Non-pigmented ciliary epithelial cell (primary cell): ENCODE results near the gene ATP5PO.
"Not testable (repeated sequence)": the region's sequence is repeated elsewhere in the genome, so short reads cannot be mapped to it uniquely, and the experiment has no call there.

Experiments
- DNase-seq: peaks from one replicate; pipeline ENCODE4 v3.0.0-alpha.2; 2010; ENCODE audit warnings: low read depth

The ATP5PO gene

DNA sequence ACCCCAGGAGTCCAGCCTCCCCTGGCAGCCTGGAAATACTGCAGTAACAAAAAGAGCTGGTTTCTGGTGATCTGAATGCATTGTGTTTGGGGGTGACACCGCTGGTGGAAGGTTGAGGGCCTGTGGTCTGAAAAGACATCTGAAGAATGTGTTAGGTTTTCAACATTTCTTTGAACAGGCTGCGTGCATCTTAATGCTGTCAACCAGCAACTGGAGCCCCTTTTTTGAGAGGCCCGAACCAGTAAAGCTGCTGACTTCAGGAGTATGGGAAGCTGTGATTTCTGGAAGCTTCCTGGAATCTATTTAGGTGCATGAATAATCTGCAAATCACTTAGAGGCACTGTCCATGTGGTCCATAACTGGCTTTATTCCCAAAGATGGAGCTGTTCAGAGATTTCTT lies 17.0 kb downstream of the ATP5PO start:
- DNase-seq: peak; percentile 31

DNA sequence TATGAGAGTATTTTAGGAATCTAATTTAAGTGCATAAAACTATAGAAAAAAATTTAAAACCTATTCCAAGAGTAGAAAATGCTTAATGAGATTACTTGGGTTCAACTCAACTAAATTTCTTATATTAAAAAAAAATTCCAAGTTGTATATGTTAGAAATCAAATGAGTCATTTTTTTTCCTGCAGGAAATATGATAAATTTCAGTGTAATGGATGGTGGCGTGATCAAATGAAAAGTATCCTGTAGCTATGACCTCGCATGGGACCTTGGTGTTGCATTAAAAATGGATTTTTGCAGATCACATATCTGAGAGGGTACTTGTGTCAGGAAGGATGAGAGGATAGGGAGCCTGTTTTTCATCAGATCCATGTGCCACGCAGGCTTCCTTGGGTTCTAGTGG lies 17.9 kb downstream of the ATP5PO start:
- DNase-seq: no peak

DNA sequence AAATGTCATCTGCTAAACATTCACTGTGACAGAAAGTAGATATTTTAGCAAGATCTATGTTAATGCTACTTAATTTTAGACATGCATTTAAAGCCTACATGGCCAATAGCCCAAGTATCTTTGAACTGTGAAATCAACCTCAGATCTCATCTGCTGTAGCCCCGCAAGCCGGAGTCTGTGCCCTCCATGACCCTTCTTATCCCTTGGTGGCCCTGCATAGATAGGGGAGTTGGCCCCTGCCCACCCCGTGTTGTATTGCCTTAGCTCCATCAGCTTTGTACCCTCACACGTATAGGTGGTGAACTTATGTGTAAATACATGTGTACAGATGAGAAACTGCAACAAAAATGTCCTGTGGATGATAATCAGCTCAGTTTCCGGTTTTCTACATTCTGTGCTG lies 18.5 kb downstream of the ATP5PO start:
- DNase-seq: no peak

DNA sequence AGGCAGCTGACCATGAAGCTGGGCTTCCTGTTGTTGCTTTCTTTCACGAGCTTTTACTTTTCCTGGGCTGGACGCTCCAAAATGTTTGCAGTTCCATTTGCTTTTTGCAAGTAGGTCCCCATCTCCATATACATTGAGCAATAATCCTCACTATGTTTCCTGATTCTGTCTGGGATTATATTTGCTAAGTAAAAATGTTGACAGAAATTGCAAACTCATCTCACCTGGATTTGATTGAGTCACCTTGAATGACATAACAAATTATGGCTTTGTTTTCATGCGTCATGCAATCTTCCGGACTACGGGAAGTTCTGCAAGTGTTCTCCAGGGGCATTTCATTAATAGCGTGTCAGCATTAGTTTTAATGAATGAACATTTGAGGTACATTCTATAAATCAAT lies 18.9 kb downstream of the ATP5PO start:
- DNase-seq: no peak

DNA sequence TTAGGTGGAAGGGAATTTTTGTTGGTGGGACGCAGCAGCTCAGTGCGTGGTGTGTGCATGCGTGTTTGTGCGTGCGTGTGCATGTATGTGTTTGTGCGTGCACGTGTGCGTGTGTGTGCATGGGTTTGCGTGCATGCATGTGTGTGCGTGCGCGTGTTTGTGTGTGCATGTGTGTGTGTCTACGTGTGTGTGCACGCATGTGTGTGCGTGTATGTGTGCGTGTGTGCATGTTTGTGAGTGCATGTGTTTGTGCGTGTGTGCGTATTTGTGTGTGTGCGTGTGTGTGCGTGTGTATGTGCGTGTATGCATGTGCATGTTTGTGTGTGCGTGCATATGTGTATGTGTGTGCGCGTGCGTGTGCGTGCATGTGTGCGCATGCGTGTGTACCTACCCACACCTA lies 20.2 kb downstream of the ATP5PO start:
- DNase-seq: no peak

DNA sequence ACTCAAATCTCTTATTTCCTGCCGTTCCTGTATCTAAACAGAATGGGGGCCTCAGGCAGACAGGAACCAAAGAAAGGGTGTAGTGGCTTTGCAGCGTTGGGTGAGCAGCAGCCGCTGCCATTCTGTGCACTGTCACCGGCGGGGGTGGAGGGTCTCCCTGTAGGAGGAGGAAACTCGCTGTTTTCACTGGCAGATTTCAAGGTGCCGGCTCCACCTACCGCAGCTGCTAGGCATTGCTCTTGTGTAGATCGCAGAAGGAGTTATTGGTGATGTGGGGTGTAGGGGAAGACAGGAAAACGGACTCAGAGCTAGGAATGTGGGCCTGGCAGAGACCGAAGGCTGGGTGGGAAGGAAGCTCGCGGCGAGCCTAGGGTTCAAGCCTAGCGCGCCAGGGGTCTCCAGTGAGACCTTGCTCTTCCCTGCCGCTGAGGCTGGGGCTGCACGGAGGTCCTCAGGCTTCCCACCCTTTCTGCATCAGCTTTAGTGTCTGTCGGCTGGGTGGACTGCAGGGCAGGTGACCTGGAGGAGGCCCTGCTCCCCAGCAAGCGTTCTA lies 20.8 kb downstream of the ATP5PO start:
- peak; percentile 72 for DNase-seq

DNA sequence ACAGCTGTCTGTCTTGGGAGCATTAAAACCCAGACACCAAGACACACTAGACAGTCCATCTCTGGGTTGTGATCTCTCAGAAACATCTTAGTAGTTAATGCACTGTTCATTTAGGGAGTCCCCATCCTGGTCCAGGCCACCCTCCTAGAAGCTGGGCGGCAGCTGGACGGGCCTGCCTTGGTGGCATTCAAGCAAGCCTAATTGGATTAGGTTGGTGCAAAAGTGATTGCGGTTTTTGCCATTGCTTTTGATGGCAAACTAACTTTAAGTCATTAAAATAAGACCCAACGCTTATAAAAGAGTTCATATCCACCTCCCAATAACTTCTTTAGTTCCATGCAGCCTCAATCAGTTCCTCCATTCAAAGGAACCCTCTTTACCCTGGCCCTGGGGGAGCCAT lies 21.7 kb downstream of the ATP5PO start:
- peak; percentile 10 for DNase-seq

DNA sequence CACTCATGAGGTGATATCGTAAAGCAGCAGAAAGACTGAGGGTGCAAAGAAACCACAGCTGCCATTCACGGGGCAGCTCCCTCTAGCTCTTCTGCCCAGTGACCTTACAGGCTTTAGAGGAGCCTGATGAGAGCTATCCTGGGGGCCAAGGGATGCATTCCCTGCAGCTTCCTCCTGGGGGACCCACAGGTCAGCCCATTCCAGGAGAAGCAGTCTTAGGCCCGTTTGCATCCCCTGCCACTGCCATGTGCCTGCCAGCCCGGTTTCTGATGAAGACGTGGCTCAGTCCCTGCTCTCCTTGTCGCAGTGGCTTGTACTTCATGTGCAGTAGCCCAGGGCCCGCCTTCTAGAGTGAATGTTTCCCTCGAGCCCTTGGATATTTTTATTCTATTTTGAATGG lies 22.8 kb downstream of the ATP5PO start:
- no peak for DNase-seq

DNA sequence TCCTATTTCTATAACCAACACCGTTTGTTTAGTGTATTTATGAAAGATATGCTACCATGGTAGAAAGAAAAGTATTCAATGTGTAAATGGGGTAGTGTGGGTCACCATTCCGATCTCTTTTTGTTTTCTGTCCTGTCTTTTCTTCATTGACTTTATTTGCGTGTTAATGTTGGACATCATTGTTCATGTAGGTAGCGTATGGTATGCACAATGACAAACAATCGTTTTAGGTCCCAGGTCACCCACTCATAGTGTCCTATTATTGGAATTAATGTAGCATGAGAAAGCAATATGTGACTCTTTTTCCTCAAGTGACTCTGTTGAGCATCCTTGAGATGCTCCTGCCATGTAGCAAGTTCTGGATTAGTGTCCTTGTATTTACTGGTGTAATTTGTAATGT lies 25.4 kb downstream of the ATP5PO start:
- no peak for DNase-seq

DNA sequence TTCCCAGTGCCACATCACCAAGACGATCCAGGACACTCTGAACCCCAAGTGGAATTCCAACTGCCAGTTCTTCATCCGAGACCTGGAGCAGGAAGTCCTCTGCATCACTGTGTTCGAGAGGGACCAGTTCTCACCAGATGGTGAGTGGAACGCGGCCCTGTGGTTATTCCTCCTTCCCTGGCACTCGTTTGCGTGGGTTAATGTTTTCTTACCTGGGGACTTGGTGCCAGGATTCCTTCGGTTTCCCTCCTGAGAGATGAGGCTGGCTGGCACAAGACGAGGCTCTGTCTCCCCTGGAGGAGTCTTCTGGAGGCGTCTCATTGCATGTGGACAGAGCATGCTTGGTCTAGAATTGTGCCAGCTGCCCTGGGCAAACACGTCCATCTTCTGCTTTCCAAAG lies 29.3 kb downstream of the ATP5PO start:
- DNase-seq: no peak

DNA sequence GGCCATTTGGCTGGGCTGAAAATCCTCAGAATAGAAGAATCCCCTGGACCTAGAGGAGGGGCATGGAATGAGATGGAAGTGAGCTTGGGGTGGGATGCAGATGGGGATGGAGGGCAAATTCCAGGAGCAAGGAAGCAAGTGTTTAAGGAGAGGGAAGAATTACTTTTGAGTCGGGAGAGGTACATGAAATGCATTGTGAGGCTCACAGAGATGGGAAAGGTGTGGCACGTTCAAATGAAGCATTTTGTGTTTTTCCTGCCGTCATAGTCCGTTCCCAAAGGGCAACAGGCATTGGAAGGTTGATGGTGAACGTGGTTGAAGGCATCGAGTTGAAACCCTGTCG lies 30.5 kb downstream of the ATP5PO start:
- DNase-seq: no peak

DNA sequence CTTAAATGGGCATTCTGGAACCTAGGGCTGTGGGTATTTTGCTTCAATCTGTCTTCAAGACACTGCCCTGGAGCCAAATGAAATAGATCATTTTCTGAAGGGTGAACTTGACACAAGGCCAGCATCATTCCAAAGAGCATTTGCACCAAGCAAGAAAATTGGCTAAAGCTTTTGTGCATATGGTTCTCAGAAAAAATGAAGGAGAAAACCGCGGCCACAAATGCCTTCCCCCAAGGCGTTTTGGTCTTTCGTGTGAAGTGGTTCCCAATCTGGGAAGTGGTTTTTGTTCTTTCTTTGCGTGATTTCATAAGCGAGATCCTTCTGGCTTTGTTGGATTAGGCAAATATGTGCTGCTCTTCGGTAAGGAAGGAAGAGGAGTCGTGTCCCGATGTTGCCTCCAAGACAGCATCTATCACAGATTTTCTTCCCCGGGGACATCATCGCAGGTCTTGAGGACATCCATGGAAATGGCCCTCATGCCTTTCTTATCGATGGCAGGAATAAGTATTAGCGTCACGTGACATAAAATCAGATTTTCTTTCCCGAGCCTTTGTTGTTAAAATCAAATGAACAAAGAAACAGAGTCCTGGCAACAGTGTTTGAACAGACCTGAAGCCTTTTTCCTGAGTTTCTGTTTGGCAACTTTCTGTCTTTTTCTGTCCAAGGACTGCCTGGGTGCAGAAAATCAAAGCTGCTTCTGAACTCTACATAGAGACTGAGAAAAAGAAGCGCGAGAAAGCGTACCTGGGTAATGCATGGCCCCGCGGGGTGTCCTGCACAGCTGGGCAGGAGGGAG lies 31.0 kb downstream of the ATP5PO start:
- DNase-seq: no peak

DNA sequence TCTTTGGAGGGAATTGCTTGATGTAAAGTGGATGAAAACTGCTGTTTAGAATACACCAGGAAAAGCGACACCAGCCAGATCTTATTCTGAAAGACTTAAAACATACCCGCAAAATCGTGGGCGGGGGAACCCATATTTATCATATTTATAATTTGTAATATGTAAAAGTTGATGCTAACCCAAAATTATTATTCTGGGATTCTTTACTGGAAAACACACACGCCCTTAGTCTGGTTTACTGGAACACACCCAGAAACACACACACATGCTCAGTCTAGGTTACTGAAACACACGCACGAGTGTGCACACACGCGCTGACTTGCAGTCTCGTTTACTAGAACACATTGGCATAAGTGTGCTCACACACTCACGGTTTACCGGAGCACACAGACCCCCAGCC lies 32.5 kb downstream of the ATP5PO start:
- no peak for DNase-seq

DNA sequence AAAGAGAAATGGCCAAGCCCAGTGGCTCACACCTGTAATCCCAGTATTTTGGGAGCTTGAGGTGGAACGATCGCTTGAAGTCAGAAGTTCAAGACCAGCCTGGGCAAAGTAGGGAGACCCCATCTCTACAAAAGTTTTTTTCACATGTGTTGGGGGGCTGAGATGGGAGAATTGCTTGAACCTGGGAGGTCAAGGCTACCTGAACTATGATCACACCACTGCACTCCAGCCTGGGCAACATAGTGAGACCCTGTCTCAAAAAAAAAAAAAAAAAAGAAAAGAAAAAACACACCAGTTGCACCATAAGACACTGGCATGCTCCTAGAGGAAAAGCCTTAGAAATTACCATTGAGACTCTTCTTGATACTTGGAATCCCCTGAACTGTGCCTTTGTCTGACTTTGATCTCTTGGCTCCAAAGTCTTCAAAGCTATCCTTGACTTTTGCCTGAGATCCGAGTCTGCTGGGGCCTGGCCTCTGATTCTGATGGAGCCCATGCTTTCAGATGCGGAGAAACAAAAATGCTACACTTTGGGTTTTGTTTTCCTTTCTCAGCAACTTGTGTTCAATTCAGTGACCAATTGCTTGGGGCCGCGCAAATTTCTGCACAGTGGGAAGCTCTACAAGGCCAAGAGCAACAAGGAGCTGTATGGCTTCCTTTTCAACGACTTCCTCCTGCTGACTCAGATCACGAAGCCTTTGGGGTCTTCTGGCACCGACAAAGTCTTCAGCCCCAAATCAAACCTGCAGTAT lies 33.7 kb downstream of the ATP5PO start:
- DNase-seq: no peak

DNA sequence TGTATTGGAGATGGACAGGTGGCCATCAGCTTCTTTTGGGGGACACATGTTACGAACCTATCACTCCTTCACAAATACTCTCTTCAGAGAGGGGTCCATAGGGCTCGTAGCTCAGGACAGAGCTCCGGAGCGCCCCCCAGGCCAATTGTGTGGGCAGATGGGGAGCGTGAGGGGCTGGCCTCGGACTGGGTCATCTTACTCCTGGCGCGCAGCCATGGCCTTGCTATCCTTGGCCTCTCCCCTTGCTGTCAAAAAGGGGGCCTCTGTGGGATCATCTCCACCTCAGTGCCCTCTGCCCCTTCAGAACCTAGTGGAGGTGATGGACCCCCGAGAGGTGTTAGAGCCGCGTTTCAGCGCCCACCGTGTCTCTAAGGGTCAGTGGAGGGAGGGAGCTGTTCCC lies 35.0 kb downstream of the ATP5PO start:
- DNase-seq: no peak

DNA sequence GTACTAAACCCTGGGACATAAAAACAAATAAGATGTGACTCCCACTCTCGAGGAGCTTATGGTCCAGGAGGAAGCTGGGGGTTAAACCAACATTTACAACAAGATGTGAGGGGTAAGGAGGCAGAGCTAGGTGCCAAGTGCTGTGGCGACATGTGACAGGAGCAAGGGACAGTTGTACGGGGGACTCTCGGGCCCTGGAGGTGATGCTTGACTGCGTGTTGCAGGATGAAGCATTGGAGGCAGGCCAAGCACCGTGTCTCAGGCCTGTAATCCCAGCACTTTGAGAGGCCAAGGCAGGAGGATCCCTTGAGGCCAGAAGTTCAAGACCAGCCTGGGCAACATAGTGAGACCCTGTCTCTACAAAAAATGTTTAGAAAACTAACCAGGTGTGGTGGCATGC lies 36.8 kb downstream of the ATP5PO start:
- DNase-seq: no peak

DNA sequence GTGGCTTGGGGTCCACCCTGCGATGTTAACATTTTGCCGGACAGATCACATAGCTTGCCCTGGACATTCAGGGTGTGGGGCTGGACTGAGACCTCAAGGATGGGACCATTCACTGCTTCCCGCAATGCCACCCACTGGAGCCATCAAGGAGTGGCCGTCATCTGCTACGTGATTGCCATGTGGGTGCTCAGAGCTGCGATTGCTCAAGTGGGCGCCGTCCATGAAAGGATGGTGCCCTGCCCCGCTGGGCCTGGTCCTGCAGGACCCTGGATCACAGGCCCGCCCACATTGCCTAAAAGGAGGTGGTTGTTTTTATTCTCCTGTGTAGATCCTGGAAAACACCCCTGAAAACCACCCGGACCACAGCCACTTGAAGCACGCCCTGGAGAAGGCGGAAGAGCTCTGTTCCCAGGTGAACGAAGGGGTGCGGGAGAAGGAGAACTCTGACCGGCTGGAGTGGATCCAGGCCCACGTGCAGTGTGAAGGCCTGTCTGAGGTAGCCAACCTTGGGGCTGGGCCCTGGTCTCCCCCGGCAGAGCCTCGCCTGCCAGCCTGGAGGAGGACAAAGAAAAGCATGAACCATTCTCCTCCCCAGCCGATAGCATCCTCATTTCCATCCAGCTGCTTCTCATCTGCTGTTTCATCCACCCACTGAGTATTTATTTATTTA lies 40.4 kb downstream of the ATP5PO start:
- no peak for DNase-seq

DNA sequence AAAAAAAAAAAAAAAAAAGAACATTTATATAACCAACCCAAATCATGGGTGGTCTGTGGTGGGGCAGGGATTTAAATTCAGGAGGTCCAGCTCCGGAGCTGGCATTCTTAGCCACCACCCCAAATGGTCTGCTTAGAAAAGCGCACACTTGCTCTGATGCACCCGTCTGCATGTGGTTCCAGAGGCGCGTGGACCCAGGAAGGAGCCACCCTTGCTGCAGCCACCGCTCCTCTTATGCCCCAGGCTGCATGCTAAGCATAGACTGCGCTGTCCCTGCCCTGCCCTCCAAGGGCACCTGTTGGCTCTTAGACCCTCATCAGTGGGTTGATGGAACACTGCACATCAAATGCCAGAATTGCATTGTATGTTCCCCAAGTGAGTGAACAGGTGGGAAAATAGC lies 41.4 kb downstream of the ATP5PO start:
- no peak for DNase-seq

DNA sequence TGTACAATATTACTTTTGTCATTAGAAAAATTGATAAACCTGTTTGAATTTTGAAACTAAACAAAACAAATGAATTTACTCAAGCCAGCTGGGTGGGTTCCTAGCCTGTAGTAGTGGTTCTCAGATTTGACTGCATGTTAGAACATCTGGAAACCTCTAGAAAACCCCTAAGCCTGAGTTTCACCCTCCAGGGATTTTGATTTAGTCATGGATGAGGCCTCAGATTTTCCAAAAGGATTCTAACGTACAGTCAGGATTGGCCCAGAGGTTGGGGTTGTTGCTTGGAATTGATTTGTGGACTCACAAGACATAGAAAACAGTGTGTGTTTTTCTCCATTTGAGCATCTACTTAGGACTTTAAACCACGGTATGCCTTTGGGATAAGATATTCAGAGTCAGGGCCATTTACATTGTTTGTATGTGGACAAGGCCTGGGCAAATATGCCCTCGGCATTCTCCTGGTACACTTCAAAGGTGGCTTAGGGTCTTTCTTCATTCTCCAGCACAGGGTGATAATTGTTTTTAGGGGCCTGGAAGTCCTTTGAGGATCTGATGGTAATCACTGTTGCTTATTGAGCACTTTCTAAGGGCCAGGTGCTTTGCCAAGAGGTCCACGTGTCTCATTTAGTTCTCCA lies 42.6 kb downstream of the ATP5PO start:
- DNase-seq: no peak

DNA sequence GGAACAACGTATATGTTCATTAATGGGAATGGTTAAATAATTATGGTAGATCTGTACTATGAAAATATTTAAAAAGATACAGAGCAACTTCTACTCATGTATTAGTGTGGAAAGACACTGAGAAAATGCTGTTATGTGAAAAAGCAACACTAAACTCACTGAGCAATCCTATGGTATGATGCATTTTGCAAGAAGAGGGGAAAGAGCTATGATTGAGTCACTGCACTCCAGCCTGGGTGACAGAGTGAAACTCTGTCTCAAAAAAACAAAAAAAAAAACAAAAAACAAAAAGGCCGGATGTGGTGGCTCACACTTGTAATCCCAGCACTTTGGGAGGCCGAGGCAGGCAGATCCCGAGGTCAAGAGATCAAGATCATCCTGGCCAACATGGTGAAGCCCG lies 44.4 kb downstream of the ATP5PO start:
- no peak for DNase-seq

DNA sequence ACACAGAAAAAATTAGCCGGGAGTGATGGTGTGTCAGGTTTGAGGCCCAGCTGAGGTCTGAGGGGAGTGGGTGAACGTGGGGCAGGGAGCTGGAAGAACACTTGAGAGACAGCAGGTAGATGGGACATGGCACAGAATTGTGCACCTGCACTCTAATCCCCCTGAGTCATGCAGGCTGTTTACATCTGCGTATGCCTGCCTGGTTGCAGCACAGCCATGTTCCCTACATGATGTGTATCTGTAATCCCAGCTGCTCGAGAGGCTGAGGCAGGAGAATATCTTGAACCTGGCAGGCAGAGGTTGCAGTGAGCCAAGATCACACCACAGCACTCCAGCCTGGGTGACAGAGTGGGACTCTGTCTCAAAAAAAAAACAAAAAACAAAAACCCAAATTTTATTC lies 44.8 kb downstream of the ATP5PO start:
- no peak for DNase-seq

DNA sequence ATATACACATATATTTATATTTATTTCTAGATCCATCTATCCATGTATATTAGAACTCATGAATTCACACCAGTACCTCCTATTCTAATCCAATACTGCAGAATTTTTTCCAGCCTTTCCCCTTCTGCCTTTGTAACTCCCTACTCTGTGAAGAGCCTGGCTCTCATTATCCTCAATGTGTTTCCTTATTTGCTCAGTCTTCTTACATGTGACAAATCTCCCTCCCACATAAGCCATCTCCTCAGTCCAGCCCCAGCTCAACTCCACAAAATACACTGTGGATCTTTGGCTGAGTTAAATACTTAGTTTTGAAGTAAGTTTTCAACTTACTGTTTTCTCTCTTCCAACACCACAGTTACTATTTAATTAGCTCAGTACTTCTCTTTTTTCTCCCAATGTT lies 45.7 kb downstream of the ATP5PO start:
- DNase-seq: no peak

DNA sequence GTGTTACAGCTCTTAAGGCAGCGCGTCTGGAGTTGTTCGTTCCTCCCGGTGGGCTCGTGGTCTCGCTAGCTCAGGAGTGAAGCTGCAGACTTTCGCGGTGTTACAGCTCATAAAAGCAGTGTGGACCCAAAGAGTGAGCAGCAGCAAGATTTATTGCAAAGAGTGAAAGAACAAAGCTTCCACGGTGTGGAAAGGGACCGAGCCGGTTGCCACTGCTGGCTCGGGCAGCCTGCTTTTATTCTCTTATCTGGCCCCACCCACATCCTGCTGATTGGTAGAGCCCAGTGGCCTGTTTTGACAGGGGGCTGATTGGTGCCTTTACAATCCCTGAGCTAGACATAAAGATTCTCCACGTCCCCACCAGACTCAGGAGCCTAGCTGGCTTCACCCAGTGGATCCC lies 47.7 kb downstream of the ATP5PO start:
- not testable (repeated sequence) for DNase-seq
